ENCODE data around the gene OR51V1. TPM values are rescaled to one million over a fixed set of nuclear protein-coding genes. Genes with fewer than 3 reads are reported as not detected.

The OR51V1 gene
- total and polyA plus RNA-seq, 2 of the 13 experiments (the other 11 are each of a cell fraction or from before 2014, with no cell fraction given), result not detected

GRCh38 chr11:5240056-5240455, 39.6 kb upstream of the OR51V1 start (continued):
- no peak for TF ChIP-seq STAG1 (CRISPR knock-in tag; IDR thresholded peaks at IDR 0.05)
- no peak for TF ChIP-seq NR3C1 (CRISPR knock-in tag; IDR thresholded peaks at IDR 0.05)
- TF ChIP-seq GPN1 (CRISPR knock-in tag; IDR thresholded peaks at IDR 0.05; ENCODE audit: borderline replicate concordance), result no peak
- no peak for TF ChIP-seq KIAA2018 (CRISPR knock-in tag; IDR thresholded peaks at IDR 0.05; ENCODE audit: borderline replicate concordance)
- TF ChIP-seq NFE2 (CRISPR knock-in tag; IDR thresholded peaks at IDR 0.05), result no peak
- no peak for TF ChIP-seq ZNF777 (CRISPR knock-in tag; IDR thresholded peaks at IDR 0.05)
- TF ChIP-seq GATAD1 (CRISPR knock-in tag; IDR thresholded peaks at IDR 0.05), result no peak
- TF ChIP-seq CREB1 (IDR thresholded peaks at IDR 0.05), result no peak
- no peak for TF ChIP-seq CREB1 (CRISPR knock-in tag; IDR thresholded peaks at IDR 0.05)
- TF ChIP-seq SMARCC2 (IDR thresholded peaks at IDR 0.05), result no peak
- no peak for TF ChIP-seq PRDM4 (CRISPR knock-in tag; IDR thresholded peaks at IDR 0.05; ENCODE audit: borderline replicate concordance)
- no peak for TF ChIP-seq NR1H2 (CRISPR knock-in tag; IDR thresholded peaks at IDR 0.05; ENCODE audit: borderline replicate concordance, low read depth)
- no peak for TF ChIP-seq FOSL1 (CRISPR knock-in tag; IDR thresholded peaks at IDR 0.05; ENCODE audit: borderline replicate concordance)

All from HepG2 (cell line).